NCI-H1092 treated with DMSO at 0.1 percent for 48 hours (cell line): Measurements from ENCODE around the gene DEPDC4.
"Not testable (repeated sequence)": the region's sequence is repeated elsewhere in the genome, so short reads cannot be mapped to it uniquely, and the experiment has no call there.

ENCODE experiments used
- DNase-seq: peaks from one replicate; lab custom pipeline; 2025; lab: John Stamatoyannopoulos, UW

Gene DEPDC4

DNA sequence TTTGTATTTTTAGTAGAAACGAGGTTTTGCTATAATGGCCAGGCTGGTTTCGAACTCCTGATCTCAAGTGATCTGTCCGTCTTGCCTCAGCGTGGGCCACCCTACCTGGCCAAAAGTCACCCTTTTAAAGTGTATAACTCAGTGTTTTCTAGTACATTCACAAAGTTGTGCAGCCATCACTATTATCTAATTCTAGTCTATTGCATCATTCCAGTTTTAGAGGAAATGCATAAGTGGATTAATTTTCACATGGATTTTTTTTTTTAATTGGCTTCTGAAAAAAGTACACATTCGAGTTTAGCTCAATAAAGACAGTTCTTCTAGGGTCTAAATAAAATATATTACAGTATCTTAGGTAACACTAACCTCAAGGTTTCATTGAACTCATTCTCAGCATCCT lies 3.7 kb downstream of the DEPDC4 start:
- no peak for DNase-seq

- DNase-seq = no peak
Observed at GRCh38 chr12:100258127-100258526, 8.8 kb downstream of the DEPDC4 start.

DNA sequence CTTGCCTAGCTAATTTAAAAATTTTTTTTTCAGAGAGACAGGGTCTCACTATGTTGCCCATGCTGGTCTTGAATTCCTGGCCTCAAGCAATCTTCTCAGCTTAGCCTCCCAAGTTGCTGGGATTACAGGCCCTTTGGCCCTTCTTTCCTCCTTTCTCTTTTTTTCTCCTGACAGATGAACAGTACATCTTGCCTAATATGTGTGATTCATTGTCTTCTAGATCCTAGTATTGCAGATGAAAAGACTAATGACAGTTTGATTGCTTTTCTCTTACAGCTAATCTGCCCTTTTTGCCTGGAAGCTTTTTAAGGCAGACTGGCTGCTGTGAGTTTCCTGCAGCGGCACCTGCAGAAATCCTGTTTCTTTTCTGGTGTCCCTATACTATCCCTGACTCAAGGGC lies 12.0 kb downstream of the DEPDC4 start:
- no peak for DNase-seq

DNA sequence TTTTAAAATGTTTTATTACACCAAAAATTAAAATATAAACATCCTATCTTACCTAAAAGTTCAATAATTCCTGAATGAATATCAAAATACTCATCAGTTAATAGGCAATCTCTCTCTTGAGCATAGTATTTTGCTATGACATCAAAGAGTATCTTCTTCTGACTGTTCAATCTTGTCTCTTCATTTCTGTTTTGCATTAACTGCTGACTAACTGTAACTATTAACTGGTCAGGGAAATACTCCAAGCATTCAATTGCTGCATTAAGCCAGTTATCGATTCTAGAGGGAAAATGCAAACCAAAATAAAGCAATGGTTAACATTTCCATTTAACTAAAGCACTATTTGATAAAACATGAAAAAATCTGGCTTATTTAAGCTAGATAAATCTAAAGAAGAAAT lies 13.4 kb downstream of the DEPDC4 start:
- DNase-seq = no peak

DNA sequence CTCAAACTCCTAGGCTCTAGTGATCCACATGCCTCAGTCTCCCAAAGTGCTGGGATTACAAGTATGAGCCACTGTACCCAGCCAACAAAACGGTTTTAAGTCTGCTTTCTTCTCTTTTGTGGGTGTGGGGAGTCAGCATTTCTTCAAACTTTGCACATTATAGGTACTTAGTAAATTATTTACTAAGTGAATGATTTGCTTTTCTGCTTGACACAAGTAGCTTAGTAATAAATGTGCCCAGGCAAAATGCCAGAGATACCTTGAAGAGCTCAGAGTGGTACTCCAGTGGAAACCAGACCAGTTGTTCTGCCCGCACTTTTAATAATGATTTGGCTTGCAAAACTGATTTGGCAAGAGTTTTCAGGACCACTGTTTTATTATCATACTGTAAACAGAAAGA lies 15.0 kb downstream of the DEPDC4 start:
- peak; percentile 75 for DNase-seq

DNA sequence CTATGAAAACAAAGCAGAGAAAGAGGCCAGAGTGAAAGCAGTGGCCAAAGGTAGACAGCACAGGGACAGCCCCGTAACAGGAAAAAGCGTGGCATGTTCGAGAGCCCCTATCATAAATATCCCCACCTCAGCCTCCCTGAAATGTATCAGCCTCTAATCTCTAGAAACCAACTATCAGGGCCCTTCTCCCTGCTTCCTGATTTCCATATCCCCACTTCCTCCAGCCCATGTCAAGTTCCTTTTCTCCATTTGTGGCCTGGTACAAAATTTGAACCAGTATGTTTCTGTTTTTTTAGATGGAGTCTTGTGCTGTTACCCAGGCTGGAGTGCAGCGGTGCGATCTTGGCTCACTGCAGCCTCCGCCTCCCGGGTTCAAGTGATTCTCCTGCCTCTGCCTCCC lies 16.9 kb downstream of the DEPDC4 start:
- no peak for DNase-seq

DNA sequence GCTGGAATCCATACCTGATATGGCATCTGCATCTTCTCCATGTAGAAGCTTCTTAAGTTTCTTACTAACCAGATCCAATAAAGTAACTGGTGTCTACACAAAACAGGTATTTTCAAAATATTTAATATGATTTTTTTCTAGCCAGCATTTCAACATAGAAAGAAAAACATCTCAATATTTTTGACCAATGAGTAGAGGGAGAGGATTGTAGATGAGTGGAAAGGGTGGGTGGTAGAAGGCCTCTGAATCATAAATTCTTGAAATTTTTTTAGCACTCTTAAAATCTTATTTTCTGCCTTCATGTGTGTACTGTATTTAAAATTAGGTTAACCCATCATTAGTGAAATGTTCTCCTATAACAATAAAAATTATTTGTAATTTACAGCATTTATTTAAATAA lies 18.0 kb downstream of the DEPDC4 start:
- no peak for DNase-seq

DNA sequence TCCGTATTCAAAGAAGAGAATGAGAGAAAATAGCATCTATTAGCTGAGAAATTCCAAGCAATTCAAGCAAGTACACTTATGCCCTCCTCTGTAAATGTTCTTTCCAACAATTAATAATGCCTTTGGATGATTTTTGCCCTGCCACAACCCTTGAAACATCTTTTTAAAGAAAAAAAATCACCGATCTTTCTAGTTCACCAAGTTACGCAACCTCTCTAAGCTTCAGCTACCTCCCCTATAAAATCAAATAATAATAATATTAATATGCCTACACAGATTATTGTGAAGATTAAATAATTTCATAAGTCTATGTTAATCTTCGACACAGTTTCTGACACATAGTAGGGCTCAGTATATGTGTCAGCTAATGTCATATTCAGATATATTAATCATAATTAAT lies 19.1 kb downstream of the DEPDC4 start:
- no peak for DNase-seq

DNA sequence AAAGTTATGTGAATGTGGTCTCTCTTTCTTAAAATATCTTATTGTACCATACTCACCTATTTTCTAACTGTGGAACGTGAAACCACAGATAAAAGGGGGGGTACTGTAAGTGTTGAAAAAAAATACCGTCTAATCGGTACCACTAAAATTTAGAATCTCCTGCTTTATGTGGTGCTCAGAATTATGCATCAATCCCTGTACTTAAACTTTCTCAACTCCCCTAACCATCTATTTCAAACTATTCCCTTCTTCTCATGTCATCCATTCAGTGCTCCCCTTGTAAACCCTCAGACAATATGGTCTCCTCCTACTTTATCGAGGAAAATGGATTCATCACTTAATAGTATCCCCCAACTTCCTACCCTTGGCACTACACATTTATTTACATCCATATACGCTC lies 23.7 kb downstream of the DEPDC4 start:
- no peak for DNase-seq

GRCh38 chr12:100239589-100239988 lies 27.3 kb downstream of the DEPDC4 start:
- DNase-seq = no peak

GRCh38 chr12:100238801-100239200 lies 28.1 kb downstream of the DEPDC4 start:
- DNase-seq = no peak

DNA sequence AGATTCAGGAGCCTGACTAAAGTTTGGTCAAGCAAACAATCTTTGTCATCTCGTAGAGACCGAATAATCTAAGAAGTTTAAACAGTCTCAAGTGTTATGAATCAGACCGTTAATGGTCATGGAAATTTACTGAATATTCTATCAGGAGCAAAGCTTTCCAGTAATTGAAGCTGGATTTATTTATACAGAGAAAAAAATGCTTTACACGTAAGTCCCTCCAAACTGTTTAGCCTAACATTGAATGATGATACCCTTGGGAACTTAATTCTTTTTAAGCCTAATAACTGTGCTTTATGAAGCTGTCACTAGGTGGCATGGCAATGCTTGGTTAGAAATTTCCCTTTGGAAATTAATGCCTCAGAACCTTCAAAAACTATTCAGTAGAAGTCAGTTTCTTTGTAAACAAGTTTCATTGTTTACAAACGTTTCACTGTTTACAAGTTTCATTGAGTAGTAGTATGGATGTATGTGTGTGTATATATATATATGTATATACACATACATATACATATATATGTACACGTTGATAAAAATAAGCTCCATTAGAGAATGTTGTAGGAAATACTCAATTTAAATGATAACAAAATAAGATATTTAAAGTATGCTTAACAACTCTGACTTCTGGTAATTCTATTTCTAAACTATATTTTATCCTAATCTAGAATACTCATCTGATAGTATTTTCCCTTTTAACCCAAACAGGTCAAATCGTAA lies 32.1 kb downstream of the DEPDC4 start:
- DNase-seq = peak; percentile 17

DNA sequence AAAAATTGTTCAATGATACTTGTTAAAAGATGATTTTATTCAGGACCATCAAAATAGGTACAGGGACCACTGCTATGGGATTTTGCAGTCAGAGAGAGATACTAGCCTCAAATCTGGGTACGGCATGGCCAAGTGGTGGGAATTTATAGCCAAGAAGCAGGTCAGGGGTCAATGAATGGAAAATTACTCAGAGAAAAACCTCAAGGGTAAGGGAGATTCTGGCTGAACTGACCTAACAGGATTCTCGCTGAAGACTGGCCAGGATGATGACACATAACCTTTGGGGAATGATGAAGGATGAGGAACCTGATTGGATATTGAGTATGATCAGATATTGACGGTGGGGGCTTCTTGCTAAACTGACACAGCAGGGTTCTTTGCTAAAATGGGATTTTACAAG lies 32.7 kb downstream of the DEPDC4 start:
- DNase-seq = no peak

DNA sequence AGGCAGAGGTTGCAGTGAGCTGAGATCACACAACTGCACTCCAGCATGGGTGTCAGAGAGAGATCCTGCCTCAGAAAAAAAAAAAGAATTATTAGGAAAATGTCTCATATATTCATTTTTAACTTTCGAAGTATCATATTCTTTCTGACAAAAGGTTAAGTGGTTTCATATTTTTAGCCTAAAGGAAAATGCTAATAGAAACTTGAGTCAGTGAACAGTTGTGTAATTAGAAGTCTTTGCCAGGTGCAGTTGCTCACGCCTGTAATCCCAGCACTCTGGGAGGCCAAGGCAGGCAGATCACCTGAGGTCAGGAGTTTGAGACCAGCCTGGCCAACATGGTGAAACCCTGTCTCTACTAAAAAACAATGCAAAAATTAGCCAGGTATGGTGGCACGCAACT lies 35.0 kb downstream of the DEPDC4 start:
- DNase-seq = not testable (repeated sequence)

DNA sequence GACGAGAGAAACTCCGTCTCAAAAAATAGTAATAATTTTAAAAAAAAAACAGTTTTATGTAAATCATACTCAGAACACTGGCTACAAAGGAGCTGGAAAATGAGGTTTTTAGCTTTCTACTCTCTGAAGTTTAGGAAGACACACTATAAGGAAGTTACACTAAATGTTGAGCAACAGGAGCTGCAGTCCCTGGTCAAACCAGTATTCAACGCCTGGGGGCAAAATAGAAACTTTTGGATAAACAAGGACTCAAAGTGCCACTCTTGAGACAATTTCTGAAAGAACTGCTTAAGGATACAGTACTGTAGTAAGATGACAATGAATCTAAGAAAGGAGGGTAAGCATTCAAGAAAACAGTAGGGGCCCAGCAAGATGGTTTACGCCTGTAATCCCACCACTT lies 37.0 kb downstream of the DEPDC4 start:
- DNase-seq = no peak

- DNase-seq = no peak
Observed at GRCh38 chr12:100229036-100229635, 37.7 kb downstream of the DEPDC4 start.

DNA sequence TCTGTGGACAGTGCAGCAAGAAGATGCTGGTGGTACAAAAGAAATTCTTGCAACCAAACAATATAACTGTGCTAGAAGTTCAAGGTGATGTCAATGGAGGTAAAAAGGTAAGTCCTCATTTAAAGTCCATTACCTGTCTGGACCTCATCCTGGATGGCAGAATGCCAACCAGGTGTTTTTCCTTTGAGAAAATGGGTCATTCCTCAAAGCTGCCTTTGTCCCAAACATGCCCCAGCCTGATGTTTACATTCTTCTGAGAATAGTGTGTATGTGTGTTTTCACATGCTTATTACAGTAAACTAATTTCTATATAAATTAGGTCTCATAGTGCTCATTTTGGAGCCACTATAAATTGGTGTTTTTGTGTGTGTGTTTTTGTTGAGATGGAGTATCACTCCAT lies 41.4 kb downstream of the DEPDC4 start:
- no peak for DNase-seq

- DNase-seq = not testable (repeated sequence)
Observed at GRCh38 chr12:100222173-100222572, 44.7 kb downstream of the DEPDC4 start.

DNA sequence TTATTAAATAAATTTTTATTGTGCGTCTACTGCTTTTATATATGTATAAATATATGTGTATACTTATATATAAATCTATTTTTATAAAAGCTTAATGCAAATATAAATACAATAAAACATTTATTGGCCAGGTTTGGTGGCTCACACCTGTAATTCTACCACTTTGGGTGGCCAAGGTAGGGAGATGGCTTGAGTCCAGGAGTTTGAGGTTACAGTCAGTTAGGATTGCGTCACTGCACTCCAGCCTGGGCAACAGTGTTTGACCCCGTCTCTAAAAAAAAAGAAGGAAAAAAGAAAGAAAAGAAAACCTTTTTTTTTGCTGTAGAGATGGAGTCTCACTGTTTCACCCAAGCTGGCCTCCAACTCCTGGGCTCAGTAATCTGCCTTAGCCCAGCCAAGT lies 45.4 kb downstream of the DEPDC4 start:
- DNase-seq = no peak

DNA sequence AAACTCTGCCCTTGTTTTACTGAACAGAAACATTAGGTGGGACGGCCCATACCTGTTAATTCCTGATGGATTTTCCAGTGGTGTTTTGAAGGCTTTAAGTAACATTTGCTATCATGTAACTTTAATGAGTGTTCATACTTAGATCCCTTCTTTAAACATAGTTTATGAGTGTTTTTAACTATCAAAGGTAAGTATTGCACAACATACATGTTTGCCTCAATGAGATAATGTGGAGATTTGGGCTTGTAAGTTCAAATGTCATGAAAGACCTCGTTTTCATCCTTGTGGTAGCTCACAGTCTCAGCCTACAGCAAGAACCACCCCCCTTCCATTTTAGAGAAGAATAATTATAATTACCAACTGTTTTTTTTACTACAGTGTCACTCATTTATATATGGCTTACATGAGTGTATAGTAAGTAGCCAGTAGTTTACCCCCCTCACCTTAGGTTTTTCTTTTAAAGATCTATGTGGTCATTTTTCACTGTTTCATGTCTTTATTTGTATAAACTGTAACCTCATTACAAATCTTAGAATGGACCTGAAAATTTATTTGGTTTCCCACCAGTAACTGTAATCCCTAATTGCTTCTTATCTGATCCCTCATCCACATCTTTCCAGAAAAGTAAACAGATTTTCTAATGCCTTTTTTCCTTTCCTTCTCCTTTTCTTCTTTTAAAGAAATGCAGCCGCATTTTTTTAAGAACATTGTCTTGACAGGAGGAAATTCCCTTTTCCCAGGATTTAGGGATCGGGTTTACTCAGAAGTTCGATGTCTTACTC lies 47.4 kb downstream of the DEPDC4 start:
- DNase-seq = no peak

DNA sequence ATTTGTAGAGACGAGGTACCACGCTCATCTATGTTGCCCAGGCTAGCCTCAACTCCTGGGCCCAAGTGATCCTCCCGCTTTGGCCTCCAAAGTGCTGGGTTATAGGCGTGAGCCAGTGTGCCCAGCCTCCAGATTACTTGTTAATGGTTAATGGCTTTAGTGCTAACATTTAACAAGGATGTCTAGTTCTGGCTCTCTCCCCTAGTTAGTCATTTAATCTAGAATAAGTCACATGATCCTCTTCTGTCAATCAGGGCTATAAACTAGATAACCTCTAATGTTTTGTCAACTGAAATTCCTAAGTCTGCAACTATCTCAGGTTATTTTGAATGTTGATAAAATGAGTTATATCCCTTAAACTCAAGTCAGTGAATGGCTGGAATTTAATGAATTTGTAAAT lies 50.5 kb downstream of the DEPDC4 start:
- DNase-seq = no peak

DNA sequence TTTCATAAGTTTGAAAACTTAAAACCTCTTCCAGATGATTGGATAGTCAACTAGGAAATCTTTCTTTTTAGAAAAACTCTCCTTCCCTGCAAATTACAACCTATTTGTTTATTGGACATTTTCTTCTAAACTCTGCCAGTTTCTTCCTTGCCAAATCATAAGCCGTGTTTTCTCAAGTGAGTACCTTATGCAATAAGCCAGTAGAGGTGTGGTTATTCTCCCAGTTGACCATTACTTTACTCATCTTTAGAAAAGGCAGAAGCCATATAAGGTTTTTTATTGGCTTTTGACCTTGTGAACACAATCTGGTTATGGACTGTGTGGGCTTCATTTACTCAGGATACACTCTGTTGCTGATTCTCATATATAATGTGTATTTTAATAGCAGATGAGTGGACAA lies 51.7 kb downstream of the DEPDC4 start:
- DNase-seq = no peak

- no peak for DNase-seq
Observed at GRCh38 chr12:100214518-100214917, 52.4 kb downstream of the DEPDC4 start.
